Choroid plexus epithelial cell (primary cell): ENCODE data around the gene RNF222.

Source experiments
- DNase-seq: peaks from one replicate; pipeline ENCODE4 v3.0.0-alpha.2; 2010; ENCODE audit warnings: low read depth
- H3K4me3 ChIP-seq: 2 replicates; pipeline ENCODE4 v1.5.1; 2011; ENCODE audit warnings: low read depth, mild to moderate bottlenecking, control low read depth, low read length, moderate library complexity
- TF ChIP-seq, protein P1 (sequence below): conservative IDR thresholded peaks from 2 replicates; pipeline ENCODE4 v1.5.1; 2011; ENCODE audit warnings: low read depth, mild to moderate bottlenecking, control low read depth, inconsistent platforms, low read length, moderate library complexity

Gene RNF222

GRCh38 chr17:8345951-8346665 is 51.5 kb downstream of the RNF222 start:
- DNase-seq: no peak
- TF ChIP-seq, protein P1, sequence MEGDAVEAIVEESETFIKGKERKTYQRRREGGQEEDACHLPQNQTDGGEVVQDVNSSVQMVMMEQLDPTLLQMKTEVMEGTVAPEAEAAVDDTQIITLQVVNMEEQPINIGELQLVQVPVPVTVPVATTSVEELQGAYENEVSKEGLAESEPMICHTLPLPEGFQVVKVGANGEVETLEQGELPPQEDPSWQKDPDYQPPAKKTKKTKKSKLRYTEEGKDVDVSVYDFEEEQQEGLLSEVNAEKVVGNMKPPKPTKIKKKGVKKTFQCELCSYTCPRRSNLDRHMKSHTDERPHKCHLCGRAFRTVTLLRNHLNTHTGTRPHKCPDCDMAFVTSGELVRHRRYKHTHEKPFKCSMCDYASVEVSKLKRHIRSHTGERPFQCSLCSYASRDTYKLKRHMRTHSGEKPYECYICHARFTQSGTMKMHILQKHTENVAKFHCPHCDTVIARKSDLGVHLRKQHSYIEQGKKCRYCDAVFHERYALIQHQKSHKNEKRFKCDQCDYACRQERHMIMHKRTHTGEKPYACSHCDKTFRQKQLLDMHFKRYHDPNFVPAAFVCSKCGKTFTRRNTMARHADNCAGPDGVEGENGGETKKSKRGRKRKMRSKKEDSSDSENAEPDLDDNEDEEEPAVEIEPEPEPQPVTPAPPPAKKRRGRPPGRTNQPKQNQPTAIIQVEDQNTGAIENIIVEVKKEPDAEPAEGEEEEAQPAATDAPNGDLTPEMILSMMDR: no peak
- no peak overlapping the region for H3K4me3 ChIP-seq

- H3K4me3 ChIP-seq: no peak overlapping the region
- DNase-seq: no peak
- TF ChIP-seq, protein P1: no peak
These were observed 52.5 kb downstream of the RNF222 start for GRCh38 chr17:8345052-8345690.

- peak; percentile 27 for DNase-seq
- TF ChIP-seq, protein P1: no peak
- no peak overlapping the region for H3K4me3 ChIP-seq
These were observed 56.2 kb downstream of the RNF222 start for GRCh38 chr17:8341456-8341855.
